ENCODE data around the gene GPC4. TPM values are rescaled to one million over a fixed set of nuclear protein-coding genes. Genes with fewer than 3 reads are reported as not detected.

Gene GPC4
- total and polyA plus RNA-seq, 12 donors = 1.7 to 10.0 (median 6.4) TPM

DNA sequence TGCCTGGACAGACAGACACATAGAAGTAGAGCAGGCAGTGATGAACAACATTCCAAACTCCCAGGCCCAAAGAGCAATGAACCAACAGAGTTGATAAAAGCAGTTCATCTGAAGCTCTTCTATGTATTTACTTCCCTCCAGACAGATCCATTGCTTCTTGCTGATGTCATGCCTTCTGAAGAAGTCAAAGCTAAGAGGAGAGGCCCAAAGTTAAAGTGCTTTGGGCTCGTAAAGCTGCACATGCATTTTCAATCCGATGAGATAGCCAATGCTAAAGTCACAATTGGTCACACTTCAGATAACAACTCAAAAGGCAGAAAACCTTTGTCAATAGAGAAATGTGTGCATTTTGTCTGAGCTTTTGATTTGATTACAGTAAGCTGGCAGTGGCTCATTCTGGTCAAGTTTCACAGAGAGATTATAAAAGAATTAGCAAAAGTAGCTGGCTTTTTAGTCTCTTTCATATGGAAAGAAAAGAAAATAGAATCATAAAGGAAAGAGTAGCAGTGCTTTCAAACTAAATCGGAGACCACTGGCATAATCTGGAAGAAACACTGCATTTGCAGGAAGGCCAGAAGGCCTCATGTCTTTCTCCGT, 82.0 kb downstream of the GPC4 start:
- Histone ChIP-seq H3K36me3 (no peaks in the 10 kb centered on the region), H3K27ac (no peak overlapping the region), H3K4me1 (no peaks in the 10 kb centered on the region), H3K4me3 (no peak overlapping the region), H3K27me3 (peaks cover 0 to 26% (median 0%) of the 10 kb centered on the region in 7 donors), H3K9me3 (no peaks in the 10 kb centered on the region)
- no peak for DNase-seq
- no peak for ATAC-seq
- TF ChIP-seq, protein P1, sequence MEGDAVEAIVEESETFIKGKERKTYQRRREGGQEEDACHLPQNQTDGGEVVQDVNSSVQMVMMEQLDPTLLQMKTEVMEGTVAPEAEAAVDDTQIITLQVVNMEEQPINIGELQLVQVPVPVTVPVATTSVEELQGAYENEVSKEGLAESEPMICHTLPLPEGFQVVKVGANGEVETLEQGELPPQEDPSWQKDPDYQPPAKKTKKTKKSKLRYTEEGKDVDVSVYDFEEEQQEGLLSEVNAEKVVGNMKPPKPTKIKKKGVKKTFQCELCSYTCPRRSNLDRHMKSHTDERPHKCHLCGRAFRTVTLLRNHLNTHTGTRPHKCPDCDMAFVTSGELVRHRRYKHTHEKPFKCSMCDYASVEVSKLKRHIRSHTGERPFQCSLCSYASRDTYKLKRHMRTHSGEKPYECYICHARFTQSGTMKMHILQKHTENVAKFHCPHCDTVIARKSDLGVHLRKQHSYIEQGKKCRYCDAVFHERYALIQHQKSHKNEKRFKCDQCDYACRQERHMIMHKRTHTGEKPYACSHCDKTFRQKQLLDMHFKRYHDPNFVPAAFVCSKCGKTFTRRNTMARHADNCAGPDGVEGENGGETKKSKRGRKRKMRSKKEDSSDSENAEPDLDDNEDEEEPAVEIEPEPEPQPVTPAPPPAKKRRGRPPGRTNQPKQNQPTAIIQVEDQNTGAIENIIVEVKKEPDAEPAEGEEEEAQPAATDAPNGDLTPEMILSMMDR (IDR thresholded peaks at IDR 0.05) = no peak
- 76 to 84% methylated on average over 4 of the region's 4 CpGs for WGBS, 2 donors
- intact Hi-C loops (cut with DNase I) = loop anchor here in 5 of 10 donors (5.0 to 10.0 kb wide), 3 partner anchors 82 to 342 kb away; partner anchors contain the start of gene GPC4 (in 1 of the 5)

GRCh38 chrX:133332737-133333136, 82.6 kb downstream of the GPC4 start:
- Histone ChIP-seq H3K27ac (no peak overlapping the region), H3K36me3 (no peaks in the 10 kb centered on the region), H3K4me1 (no peaks in the 10 kb centered on the region), H3K9me3 (no peaks in the 10 kb centered on the region), H3K4me3 (no peak overlapping the region), H3K27me3 (peaks cover 0 to 22% (median 0%) of the 10 kb centered on the region in 7 donors)
- TF ChIP-seq, protein P1 (IDR thresholded peaks at IDR 0.05) = no peak
- intact Hi-C loops (cut with DNase I) = loop anchor here in 5 of 10 donors (5.0 to 10.0 kb wide), 3 partner anchors 82 to 342 kb away; partner anchors contain the start of gene GPC4 (in 1 of the 5)
- WGBS, 2 donors = 75 to 87% methylated on average over 4 of the region's 4 CpGs
- no peak for DNase-seq
- ATAC-seq = no peak

GRCh38 chrX:133330956-133331355, 84.3 kb downstream of the GPC4 start:
- no peak for DNase-seq
- Histone ChIP-seq H3K9me3 (no peaks in the 10 kb centered on the region), H3K4me3 (no peak overlapping the region), H3K36me3 (no peaks in the 10 kb centered on the region), H3K4me1 (no peaks in the 10 kb centered on the region), H3K27me3 (peaks cover 0 to 24% (median 0%) of the 10 kb centered on the region in 7 donors), H3K27ac (no peak overlapping the region)
- ATAC-seq = no peak
- WGBS, 2 donors = 85 to 86% methylated on average over 4 of the region's 4 CpGs
- intact Hi-C loops (cut with DNase I) = loop anchor here in 5 of 10 donors (5.0 to 10.0 kb wide), 3 partner anchors 84 to 344 kb away; partner anchors contain the start of gene GPC4 (in 1 of the 5)
- TF ChIP-seq, protein P1 (IDR thresholded peaks at IDR 0.05) = no peak

DNA sequence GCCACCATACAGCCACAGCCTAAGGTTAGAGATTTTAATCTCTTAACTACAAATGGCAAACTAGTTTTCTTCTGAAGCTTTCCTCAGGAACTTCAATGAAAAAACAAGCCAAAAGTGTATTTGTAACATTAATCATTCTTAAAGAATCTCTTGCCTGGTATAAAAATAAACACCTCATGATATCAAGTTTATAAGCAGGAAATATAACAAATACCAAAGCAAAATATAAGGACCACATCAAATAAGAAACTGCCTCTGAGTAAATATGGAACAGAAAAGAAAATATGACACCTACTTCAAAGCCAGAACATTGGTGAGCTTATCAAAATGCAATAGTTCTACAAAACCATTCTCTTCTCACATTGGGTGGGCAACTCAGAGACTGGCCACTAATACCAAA, 89.9 kb downstream of the GPC4 start:
- intact Hi-C loops (cut with DNase I) = no loop called here
- no peak overlapping the region for H3K4me3 ChIP-seq
- no peak overlapping the region for H3K27ac ChIP-seq
- H3K27me3 ChIP-seq = peaks cover 0 to 14% (median 0%) of the 10 kb centered on the region in 7 donors
- no peaks in the 10 kb centered on the region for H3K9me3 ChIP-seq
- no peak for ATAC-seq
- TF ChIP-seq, protein P1 (IDR thresholded peaks at IDR 0.05) = no peak
- no peak for DNase-seq
- H3K4me1 ChIP-seq = peaks cover 0 to 4% (median 0%) of the 10 kb centered on the region in 9 donors
- H3K36me3 ChIP-seq = no peaks in the 10 kb centered on the region
